Central memory CD8-positive, alpha-beta T cell (primary cell): ENCODE results near the gene EXOC3.

ENCODE experiments used
- ATAC-seq: fragments of 150-1000 bp; cut with Tn5 transposase; replicated peaks from 2 replicates; pipeline ENCODE4 v1.10.0; 2022; ENCODE audit warnings: mild to moderate bottlenecking, moderate FRiP score, moderate number of reproducible peaks; ENCODE audit not compliant: poor library complexity, severe bottlenecking; ENCODE audit errors: extremely low read depth
- DNase-seq, 2 donors: peaks; one replicate each; pipeline ENCODE4 v3.0.0; 2021; ENCODE audit warnings: low spot score in 2 of 2
- H3K27ac Mint-ChIP-seq: one replicate; pipeline ENCODE4 v1.8.0; 2022; ENCODE audit warnings: low read depth, mild to moderate bottlenecking, moderate library complexity, mixed read lengths
- H3K27me3 Mint-ChIP-seq: one replicate; pipeline ENCODE4 v1.8.0; 2022; ENCODE audit warnings: mixed read lengths
- H3K36me3 Mint-ChIP-seq: one replicate; pipeline ENCODE4 v1.8.0; 2022; ENCODE audit warnings: mild to moderate bottlenecking, moderate library complexity, mixed read lengths; ENCODE audit not compliant: insufficient read depth
- H3K4me1 Mint-ChIP-seq: one replicate; pipeline ENCODE4 v1.8.0; 2022; ENCODE audit warnings: mixed read lengths
- H3K4me3 Mint-ChIP-seq: one replicate; pipeline ENCODE4 v1.8.0; 2022; ENCODE audit warnings: mild to moderate bottlenecking, moderate library complexity, mixed read lengths
- H3K9me3 Mint-ChIP-seq: one replicate; pipeline ENCODE4 v1.8.0; 2022; ENCODE audit warnings: mixed read lengths

Gene EXOC3

GRCh38 chr5:514101-514485 is 71.1 kb downstream of the EXOC3 start:
- H3K27me3 Mint-ChIP-seq = peaks cover 40% of the 10 kb centered on the region
- H3K4me1 Mint-ChIP-seq = no peaks in the 10 kb centered on the region

GRCh38 chr5:514673-515072 is 71.7 kb downstream of the EXOC3 start:
- no peak overlapping the region for H3K27ac Mint-ChIP-seq

More at GRCh38 chr5:514101-514485, 71.1 kb downstream of the EXOC3 start:
- no peak for DNase-seq
- ATAC-seq = no peak
- no peak overlapping the region for H3K4me3 Mint-ChIP-seq
- H3K27ac Mint-ChIP-seq = no peak overlapping the region
- peaks cover 2% of the 10 kb centered on the region for H3K36me3 Mint-ChIP-seq
- H3K9me3 Mint-ChIP-seq = peaks cover 9% of the 10 kb centered on the region

GRCh38 chr5:515273-515836 is 72.4 kb downstream of the EXOC3 start:
- Mint-ChIP-seq H3K27ac (no peak overlapping the region), H3K27me3 (peaks cover 32% of the 10 kb centered on the region), H3K9me3 (peaks cover 9% of the 10 kb centered on the region), H3K36me3 (peaks cover 2% of the 10 kb centered on the region), H3K4me3 (no peak overlapping the region), H3K4me1 (no peaks in the 10 kb centered on the region)
- DNase-seq (no peak), ATAC-seq (no peak)

More at GRCh38 chr5:514673-515072, 71.7 kb downstream of the EXOC3 start:
- Mint-ChIP-seq H3K9me3 (peaks cover 9% of the 10 kb centered on the region), H3K4me3 (no peak overlapping the region), H3K36me3 (peaks cover 2% of the 10 kb centered on the region), H3K27me3 (peaks cover 34% of the 10 kb centered on the region), H3K4me1 (no peaks in the 10 kb centered on the region)
- ATAC-seq (no peak), DNase-seq (no peak)

GRCh38 chr5:516338-516925 is 73.5 kb downstream of the EXOC3 start:
- ATAC-seq = no peak
- no peak for DNase-seq
- Mint-ChIP-seq H3K4me3 (no peak overlapping the region), H3K36me3 (peaks cover 2% of the 10 kb centered on the region), H3K9me3 (peaks cover 9% of the 10 kb centered on the region), H3K4me1 (no peaks in the 10 kb centered on the region), H3K27me3 (peaks cover 37% of the 10 kb centered on the region), H3K27ac (no peak overlapping the region)
